T-helper 22 cell (primary cell): ENCODE measurements around the gene LRRC59.
A peak's percentile ranks its signal among the peaks of the same experiment; 100 is the strongest.

Experiments used
- DNase-seq: peaks from one replicate; pipeline ENCODE4 v3.0.0-alpha.2; 2020; ENCODE audit warnings: low read depth

LRRC59 gene

GRCh38 chr17:50361561-50362480 is 35.5 kb downstream of the LRRC59 start:
- peak; percentile 19 for DNase-seq

- no peak for DNase-seq
Observed at GRCh38 chr17:50360486-50361115, 36.7 kb downstream of the LRRC59 start.

GRCh38 chr17:50359998-50360461 is 37.3 kb downstream of the LRRC59 start:
- DNase-seq: no peak

- no peak for DNase-seq
Observed at GRCh38 chr17:50359005-50359699, 38.2 kb downstream of the LRRC59 start.

GRCh38 chr17:50358177-50358576 is 39.1 kb downstream of the LRRC59 start:
- DNase-seq: no peak

- no peak for DNase-seq
Observed at GRCh38 chr17:50356892-50357510, 40.3 kb downstream of the LRRC59 start.

GRCh38 chr17:50356418-50356817 is 40.9 kb downstream of the LRRC59 start:
- DNase-seq: no peak

- no peak for DNase-seq
Observed at GRCh38 chr17:50355701-50356341, 41.5 kb downstream of the LRRC59 start.

GRCh38 chr17:50355336-50355700 is 42.0 kb downstream of the LRRC59 start:
- no peak for DNase-seq

GRCh38 chr17:50354776-50355175 is 42.5 kb downstream of the LRRC59 start:
- no peak for DNase-seq

- no peak for DNase-seq
Observed at GRCh38 chr17:50354198-50354597, 43.1 kb downstream of the LRRC59 start.

GRCh38 chr17:50353600-50354195 is 43.6 kb downstream of the LRRC59 start:
- DNase-seq: no peak

GRCh38 chr17:50352693-50353599 is 44.4 kb downstream of the LRRC59 start:
- DNase-seq: no peak

- DNase-seq: no peak
Observed at GRCh38 chr17:50352072-50352692, 45.1 kb downstream of the LRRC59 start.

GRCh38 chr17:50350733-50351132 is 46.6 kb downstream of the LRRC59 start:
- DNase-seq: no peak

GRCh38 chr17:50349243-50349600 is 48.1 kb downstream of the LRRC59 start:
- DNase-seq: no peak

- DNase-seq: no peak
Observed at GRCh38 chr17:50348522-50349242, 48.6 kb downstream of the LRRC59 start.

- DNase-seq: no peak
Observed at GRCh38 chr17:50347894-50348291, 49.4 kb downstream of the LRRC59 start.
